DND-41 (cell line): ENCODE results near the gene KIF1A.

Source experiments
- ATAC-seq: fragments of 200-7000 bp; cut with Tn5 transposase; 3 replicates; pipeline ENCODE4 v1.9.1; 2021; ENCODE audit warnings: low read depth; ENCODE audit not compliant: insufficient read depth
- DNase-seq: peaks from one replicate; pipeline ENCODE4 v3.0.0-alpha.2; 2020
- H2AFZ ChIP-seq: 2 replicates; pipeline ENCODE4 v1.6.0; 2012; ENCODE audit warnings: low read depth, low read length
- H3K27ac ChIP-seq: 2 replicates; pipeline ENCODE4 v1.5.1; 2012; ENCODE audit warnings: low read length, inconsistent platforms
- H3K27me3 ChIP-seq: fragments of 200-600 bp; sonication (generic); 2 replicates; pipeline ENCODE4 v1.6.0; 2012; ENCODE audit warnings: low read length, mild to moderate bottlenecking, inconsistent platforms; ENCODE audit not compliant: insufficient read depth, poor library complexity
- H3K36me3 ChIP-seq: 2 replicates; pipeline ENCODE4 v1.5.1; 2012; ENCODE audit warnings: low read length, inconsistent platforms; ENCODE audit not compliant: insufficient read depth
- H3K4me1 ChIP-seq: 2 replicates; pipeline ENCODE4 v1.5.1; 2012; ENCODE audit warnings: mild to moderate bottlenecking, low read length; ENCODE audit not compliant: insufficient read depth
- H3K4me2 ChIP-seq: 2 replicates; pipeline ENCODE4 v1.6.0; 2012; ENCODE audit warnings: mild to moderate bottlenecking, moderate library complexity, low read length, inconsistent platforms; ENCODE audit not compliant: insufficient read depth
- H3K4me3 ChIP-seq, 2 experiments: fragments of 200-600 bp in 1 of 2; shearing (Covaris generic) in 1 of 2; 2 replicates each; pipeline ENCODE4 v1.5.1; 2012 to 2016; ENCODE audit warnings: inconsistent platforms in 2 of 2, low read length in 2 of 2, mild to moderate bottlenecking in 2 of 2, low read depth in 1 of 2, moderate library complexity in 1 of 2
- H3K79me2 ChIP-seq: 2 replicates; pipeline ENCODE4 v1.6.0; 2012; ENCODE audit warnings: low read length, inconsistent platforms; ENCODE audit not compliant: insufficient read depth
- H3K9ac ChIP-seq: 2 replicates; pipeline ENCODE4 v1.6.0; 2012; ENCODE audit warnings: low read depth, mild to moderate bottlenecking, inconsistent platforms, low read length, moderate library complexity
- H3K9me3 ChIP-seq: 2 replicates; pipeline ENCODE4 v1.5.1; 2012; ENCODE audit warnings: low read length, moderate library complexity, mild to moderate bottlenecking, inconsistent platforms; ENCODE audit not compliant: insufficient read depth, severe bottlenecking
- H4K20me1 ChIP-seq: 2 replicates; pipeline ENCODE4 v1.6.0; 2012; ENCODE audit warnings: low read length; ENCODE audit not compliant: insufficient read depth
- EZH2 ChIP-seq: IDR thresholded peaks from 3 replicates; pipeline ENCODE4 v1.6.1; 2012; ENCODE audit warnings: borderline replicate concordance, low read depth, mild to moderate bottlenecking, moderate library complexity, low read length, inconsistent platforms; ENCODE audit not compliant: severe bottlenecking
- TF ChIP-seq, protein P1 (sequence below): IDR thresholded peaks from 2 replicates; pipeline ENCODE4 v1.5.1; 2012; ENCODE audit warnings: borderline replicate concordance, low read length, moderate library complexity, mild to moderate bottlenecking; ENCODE audit not compliant: poor library complexity, severe bottlenecking; ENCODE audit errors: extremely low read depth

KIF1A gene

GRCh38 chr2:240820607-240821428 is 799 bp upstream of the KIF1A start:
- DNase-seq: no peak
- no peak overlapping the region for H2AFZ ChIP-seq
- H3K4me1 ChIP-seq: no peaks in the 10 kb centered on the region
- TF ChIP-seq, protein P1, sequence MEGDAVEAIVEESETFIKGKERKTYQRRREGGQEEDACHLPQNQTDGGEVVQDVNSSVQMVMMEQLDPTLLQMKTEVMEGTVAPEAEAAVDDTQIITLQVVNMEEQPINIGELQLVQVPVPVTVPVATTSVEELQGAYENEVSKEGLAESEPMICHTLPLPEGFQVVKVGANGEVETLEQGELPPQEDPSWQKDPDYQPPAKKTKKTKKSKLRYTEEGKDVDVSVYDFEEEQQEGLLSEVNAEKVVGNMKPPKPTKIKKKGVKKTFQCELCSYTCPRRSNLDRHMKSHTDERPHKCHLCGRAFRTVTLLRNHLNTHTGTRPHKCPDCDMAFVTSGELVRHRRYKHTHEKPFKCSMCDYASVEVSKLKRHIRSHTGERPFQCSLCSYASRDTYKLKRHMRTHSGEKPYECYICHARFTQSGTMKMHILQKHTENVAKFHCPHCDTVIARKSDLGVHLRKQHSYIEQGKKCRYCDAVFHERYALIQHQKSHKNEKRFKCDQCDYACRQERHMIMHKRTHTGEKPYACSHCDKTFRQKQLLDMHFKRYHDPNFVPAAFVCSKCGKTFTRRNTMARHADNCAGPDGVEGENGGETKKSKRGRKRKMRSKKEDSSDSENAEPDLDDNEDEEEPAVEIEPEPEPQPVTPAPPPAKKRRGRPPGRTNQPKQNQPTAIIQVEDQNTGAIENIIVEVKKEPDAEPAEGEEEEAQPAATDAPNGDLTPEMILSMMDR: no peak
- H4K20me1 ChIP-seq: no peaks in the 10 kb centered on the region
- no peak overlapping the region for H3K4me3 ChIP-seq
- no peaks in the 10 kb centered on the region for H3K36me3 ChIP-seq
- no peak for ATAC-seq
- H3K9ac ChIP-seq: no peak overlapping the region
- no peaks in the 10 kb centered on the region for H3K79me2 ChIP-seq
- no peak overlapping the region for H3K4me2 ChIP-seq
- peaks cover 3% of the 10 kb centered on the region for H3K27me3 ChIP-seq
- H3K9me3 ChIP-seq: no peaks in the 10 kb centered on the region
- H3K27ac ChIP-seq: no peak overlapping the region

GRCh38 chr2:240819126-240819857 is 727 bp downstream of the KIF1A start:
- Histone ChIP-seq H3K9ac (no peak overlapping the region), H3K27me3 (no peaks in the 10 kb centered on the region), H3K27ac (no peak overlapping the region), H3K4me1 (no peaks in the 10 kb centered on the region), H3K36me3 (no peaks in the 10 kb centered on the region), H2AFZ (no peak overlapping the region), H3K4me2 (no peak overlapping the region), H3K4me3 (no peak overlapping the region), H3K79me2 (no peaks in the 10 kb centered on the region), H4K20me1 (no peaks in the 10 kb centered on the region), H3K9me3 (peaks cover 2% of the 10 kb centered on the region)
- TF ChIP-seq, protein P1: no peak
- no peak for TF ChIP-seq EZH2
- no peak for ATAC-seq
- no peak for DNase-seq

- Histone ChIP-seq H3K9me3 (peaks cover 4% of the 10 kb centered on the region), H4K20me1 (no peaks in the 10 kb centered on the region), H3K9ac (no peak overlapping the region), H3K4me1 (no peaks in the 10 kb centered on the region), H3K27ac (no peak overlapping the region), H3K27me3 (no peaks in the 10 kb centered on the region), H3K4me2 (no peak overlapping the region), H3K4me3 (no peak overlapping the region), H3K79me2 (no peaks in the 10 kb centered on the region), H2AFZ (no peak overlapping the region), H3K36me3 (no peaks in the 10 kb centered on the region)
- TF ChIP-seq EZH2: no peak
- TF ChIP-seq, protein P1: no peak
- DNase-seq: no peak
- no peak for ATAC-seq
These were observed 1.5 kb downstream of the KIF1A start for GRCh38 chr2:240818293-240819125.
